Suprapubic skin (tissue), 4 donors: ENCODE data around the gene TANGO6. TPM values are rescaled to one million over a fixed set of nuclear protein-coding genes. Genes with fewer than 3 reads are reported as not detected.

Experiments used
- DNase-seq, 2 donors: peaks; one replicate each; pipeline ENCODE4 v3.0.0-alpha.2; 2019; ENCODE audit warnings: low spot score in 2 of 2
- H3K27ac ChIP-seq: fragments of 200-600 bp; sonication (generic); one replicate; pipeline ENCODE4 v1.5.1; 2019
- H3K27me3 ChIP-seq: fragments of 200-600 bp; sonication (generic); one replicate; pipeline ENCODE4 v1.5.1; 2019
- H3K36me3 ChIP-seq: fragments of 200-600 bp; sonication (generic); one replicate; pipeline ENCODE4 v1.5.1; 2019
- H3K4me1 ChIP-seq: fragments of 200-600 bp; sonication (generic); one replicate; pipeline ENCODE4 v1.5.1; 2019
- H3K4me3 ChIP-seq: fragments of 200-600 bp; sonication (generic); one replicate; pipeline ENCODE4 v1.5.1; 2019; ENCODE audit warnings: mild to moderate bottlenecking
- H3K9me3 ChIP-seq: fragments of 200-600 bp; sonication (generic); one replicate; pipeline ENCODE4 v1.5.1; 2019
- CTCF ChIP-seq, 2 donors: fragments of 200-600 bp in 1 of 2; fragments of 450-650 bp in 1 of 2; sonication (generic) in 1 of 2; IDR thresholded peaks; one replicate each; pipeline ENCODE4 v1.5.1; 2016 to 2019; ENCODE audit warnings: antibody characterized with exemption in 2 of 2, mild to moderate bottlenecking in 1 of 2, moderate library complexity in 1 of 2
- EP300 ChIP-seq: sonication (generic); formaldehyde crosslinking; IDR thresholded peaks from one replicate; pipeline ENCODE4 v1.6.1; 2017; ENCODE audit warnings: antibody characterized with exemption
- POLR2A ChIP-seq, 2 donors: fragments of 450-650 bp; IDR thresholded peaks; one replicate each; pipeline ENCODE4 v1.6.1; 2017; ENCODE audit warnings: antibody characterized with exemption in 2 of 2, mild to moderate bottlenecking in 2 of 2, moderate library complexity in 2 of 2
- POLR2AphosphoS5 ChIP-seq, 3 donors: sonication (generic); formaldehyde crosslinking; IDR thresholded peaks; one replicate each; pipeline ENCODE4 v1.6.1; 2017; ENCODE audit warnings: antibody characterized with exemption in 3 of 3
- WGBS: methylation state at CpG from one replicate; pipeline ENCODE4 v1.1.5; 2018; 5-methylcytosine and 5-hydroxymethylcytosine counted together
- total RNA-seq, 4 donors: library from RNA; depleted of rRNA; stranded (reverse); fragments of >200 nt; gene quantifications; one replicate each; pipeline ENCODE4 v1.1.0, GENCODE V29; 2016

Gene TANGO6
- total RNA-seq, 4 donors from 2014 or later = 10.6 to 14.0 (median 12.0) TPM

- DNase-seq = no peak
- Histone ChIP-seq H3K4me1 (no peaks in the 10 kb centered on the region), H3K27me3 (no peaks in the 10 kb centered on the region), H3K36me3 (no peaks in the 10 kb centered on the region), H3K9me3 (no peaks in the 10 kb centered on the region), H3K4me3 (no peak overlapping the region), H3K27ac (peak overlapping the region; percentile 45)
- 75% methylated on average over 2 of the region's 2 CpGs for WGBS
- TF ChIP-seq POLR2A (IDR thresholded peaks at IDR 0.05) (no peak), POLR2AphosphoS5 (IDR thresholded peaks at IDR 0.05) (no peak), CTCF (IDR thresholded peaks at IDR 0.05) (no peak), EP300 (no peak)
These were observed 173.9 kb downstream of the TANGO6 start for GRCh38 chr16:69017036-69017783.

GRCh38 chr16:69019811-69020210, 176.5 kb downstream of the TANGO6 start:
- H3K4me3 ChIP-seq = no peak overlapping the region
- H3K36me3 ChIP-seq = peaks cover 3% of the 10 kb centered on the region
- H3K9me3 ChIP-seq = no peaks in the 10 kb centered on the region
- DNase-seq = no peak
- TF ChIP-seq POLR2AphosphoS5 (IDR thresholded peaks at IDR 0.05) (no peak), EP300 (no peak), CTCF (IDR thresholded peaks at IDR 0.05) (no peak), POLR2A (IDR thresholded peaks at IDR 0.05) (no peak)
- H3K27me3 ChIP-seq = no peaks in the 10 kb centered on the region
- H3K4me1 ChIP-seq = no peaks in the 10 kb centered on the region
- H3K27ac ChIP-seq = no peak overlapping the region
- WGBS = 96% methylated on average over 1 of the region's 1 CpG

GRCh38 chr16:69029121-69029520, 185.8 kb downstream of the TANGO6 start:
- no peak for TF ChIP-seq CTCF (IDR thresholded peaks at IDR 0.05)
- no peak for TF ChIP-seq POLR2A (IDR thresholded peaks at IDR 0.05)
- TF ChIP-seq EP300 = no peak
- Histone ChIP-seq H3K27ac (no peak overlapping the region), H3K4me1 (no peaks in the 10 kb centered on the region), H3K27me3 (no peaks in the 10 kb centered on the region), H3K4me3 (no peak overlapping the region), H3K9me3 (no peaks in the 10 kb centered on the region), H3K36me3 (peaks cover 3% of the 10 kb centered on the region)
- 96% methylated on average over 2 of the region's 2 CpGs for WGBS
- no peak for DNase-seq

GRCh38 chr16:69031877-69032301, 188.6 kb downstream of the TANGO6 start:
- no peak for DNase-seq
- Histone ChIP-seq H3K4me3 (no peak overlapping the region), H3K9me3 (no peaks in the 10 kb centered on the region), H3K27ac (no peak overlapping the region), H3K4me1 (no peaks in the 10 kb centered on the region), H3K27me3 (no peaks in the 10 kb centered on the region), H3K36me3 (no peaks in the 10 kb centered on the region)
- TF ChIP-seq EP300 = no peak
- TF ChIP-seq POLR2A (IDR thresholded peaks at IDR 0.05) = no peak
- WGBS = 95% methylated on average over 8 of the region's 8 CpGs

- 91% methylated on average over 8 of the region's 8 CpGs for WGBS
- Histone ChIP-seq H3K9me3 (no peaks in the 10 kb centered on the region), H3K27ac (no peak overlapping the region), H3K36me3 (no peaks in the 10 kb centered on the region), H3K27me3 (no peaks in the 10 kb centered on the region), H3K4me3 (no peak overlapping the region), H3K4me1 (peaks cover 7% of the 10 kb centered on the region)
- no peak for DNase-seq
- TF ChIP-seq CTCF (IDR thresholded peaks at IDR 0.05) = no peak
- TF ChIP-seq EP300 = no peak
- TF ChIP-seq POLR2A (IDR thresholded peaks at IDR 0.05) = no peak
- TF ChIP-seq POLR2AphosphoS5 (IDR thresholded peaks at IDR 0.05) = no peak
These were observed 190.0 kb downstream of the TANGO6 start for GRCh38 chr16:69033151-69033949.
